Fibroblast of skin of left quadriceps (primary cell): ENCODE measurements around the gene MRM2.

ENCODE experiments used
- DNase-seq, 2 experiments: peaks; one replicate each; pipeline ENCODE4 v3.0.0-alpha.2; 2013; ENCODE audit warnings: low read depth in 2 of 2

The MRM2 gene

DNA sequence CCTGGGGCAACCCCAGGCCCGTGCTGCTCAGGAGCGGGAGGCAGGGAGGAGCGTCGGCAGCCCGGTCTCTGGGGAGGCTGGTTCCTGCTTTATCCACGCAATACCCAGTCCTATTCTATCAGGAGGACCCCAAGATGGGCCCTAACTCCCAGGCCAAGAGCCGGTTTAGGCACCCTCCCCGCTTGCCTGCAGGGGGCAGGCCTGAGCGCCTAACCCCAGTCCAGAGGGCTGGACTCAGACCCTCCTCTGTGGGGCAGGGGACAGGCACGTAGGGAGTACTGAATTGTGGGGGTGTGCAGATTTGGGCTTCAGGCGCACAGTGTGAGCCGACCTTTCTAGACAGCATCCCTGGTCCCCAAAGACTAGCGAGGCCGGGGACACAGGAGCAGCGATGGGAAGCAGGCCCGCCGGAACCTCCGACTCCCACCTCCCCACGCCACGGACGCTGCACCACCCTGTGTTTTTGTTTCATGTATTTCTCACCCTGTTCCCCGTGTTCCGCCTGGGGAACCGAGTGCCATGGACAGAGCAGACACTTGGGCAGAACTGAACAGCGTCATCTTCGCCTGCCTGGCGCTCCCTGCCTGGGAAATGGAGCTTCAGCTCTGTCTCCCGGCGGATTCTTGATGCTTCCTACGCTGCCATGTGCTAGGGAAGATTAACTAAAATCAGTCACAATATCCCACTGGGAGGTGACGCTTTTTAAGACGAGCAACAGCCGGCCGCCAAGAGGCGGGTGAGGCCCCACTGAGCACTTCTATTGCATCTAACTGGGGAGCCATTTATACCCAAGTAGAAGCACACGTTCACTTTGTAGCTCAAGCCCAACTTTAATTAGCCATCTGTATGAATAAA, 5.4 kb upstream of the MRM2 start:
- DNase-seq: no peak

DNA sequence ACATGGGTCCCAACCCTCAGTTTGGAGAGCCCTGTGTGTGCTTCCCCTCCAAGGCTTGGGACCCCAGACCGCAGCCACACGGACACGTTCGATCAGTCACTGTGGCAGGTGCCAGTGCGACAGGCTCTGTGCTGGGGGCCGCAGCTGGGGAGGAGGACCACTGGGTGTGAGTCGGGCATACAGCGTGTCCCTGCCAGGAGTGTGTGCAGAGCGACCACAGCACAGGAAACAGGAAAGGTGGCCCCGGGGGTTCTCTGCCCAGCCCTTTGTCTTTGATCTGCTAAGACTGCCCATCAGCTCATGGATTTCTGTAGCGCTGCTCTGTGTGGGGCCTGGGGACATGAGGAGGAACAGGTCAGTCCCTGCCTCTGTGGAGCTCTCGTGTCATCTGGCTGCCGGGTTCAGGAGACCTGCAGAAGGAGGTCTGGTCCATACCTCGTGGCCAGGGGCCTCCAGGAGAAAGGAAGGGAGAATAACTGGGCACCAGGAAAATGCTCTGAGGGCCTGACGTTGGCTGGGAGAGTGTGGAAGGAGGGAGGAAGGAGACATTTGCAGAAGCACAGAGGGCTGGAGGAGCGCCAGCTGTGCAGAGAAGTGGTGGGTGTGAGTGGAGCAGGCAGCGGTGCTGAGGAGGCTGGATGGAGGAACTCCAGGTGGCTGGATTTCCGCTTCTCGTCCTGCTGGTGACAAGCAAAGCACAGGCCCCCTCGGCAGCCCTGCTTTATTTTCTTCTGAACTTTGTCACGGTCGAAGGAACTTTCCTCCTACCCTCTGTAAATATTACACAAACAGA, 4.1 kb upstream of the MRM2 start:
- DNase-seq: no peak

DNA sequence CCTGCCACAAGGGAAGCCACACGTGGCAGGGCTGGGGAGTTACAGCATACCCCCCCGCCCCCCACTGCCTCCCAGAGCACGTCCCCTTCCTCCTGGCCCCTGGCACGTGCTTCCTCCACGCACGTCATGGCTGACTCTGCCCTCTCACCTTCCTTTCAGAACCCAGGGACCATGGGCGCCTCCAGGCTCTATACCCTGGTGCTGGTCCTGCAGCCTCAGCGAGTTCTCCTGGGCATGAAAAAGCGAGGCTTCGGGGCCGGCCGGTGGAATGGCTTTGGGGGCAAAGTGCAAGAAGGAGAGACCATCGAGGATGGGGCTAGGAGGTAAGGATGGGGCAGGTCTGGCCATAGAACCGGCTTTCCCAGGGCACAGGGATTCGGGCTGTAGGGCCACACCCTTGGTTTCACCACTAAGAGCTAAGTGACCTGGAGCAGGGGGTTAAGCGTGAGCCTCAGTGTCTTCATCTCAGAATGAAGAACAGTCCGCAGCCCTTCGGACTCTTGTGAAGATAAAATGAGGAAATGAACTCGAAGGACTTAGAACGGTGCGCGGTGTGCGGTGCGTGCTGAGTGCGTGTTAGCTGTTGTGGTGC, 2.5 kb upstream of the MRM2 start:
- no peak for DNase-seq

DNA sequence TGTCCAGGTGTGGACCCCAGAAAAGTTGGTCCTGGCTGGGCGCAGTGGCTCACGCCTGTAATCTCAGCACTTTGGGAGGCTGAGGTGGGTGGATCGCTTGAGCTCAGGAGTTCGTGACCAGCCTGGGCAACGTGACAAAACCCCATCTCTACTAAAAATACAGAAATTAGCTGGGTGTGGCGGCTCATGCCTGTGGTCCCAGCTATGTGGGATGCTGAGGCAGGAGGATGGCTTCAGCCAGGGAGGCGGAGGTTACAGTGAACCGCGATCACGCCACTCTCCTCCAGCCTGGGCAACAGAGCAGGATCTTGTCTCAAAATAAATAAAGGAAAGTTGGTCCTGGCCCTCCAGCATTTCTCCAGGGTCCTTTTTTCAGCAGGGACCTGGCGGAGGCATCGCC, 1.5 kb upstream of the MRM2 start:
- no peak for DNase-seq

DNA sequence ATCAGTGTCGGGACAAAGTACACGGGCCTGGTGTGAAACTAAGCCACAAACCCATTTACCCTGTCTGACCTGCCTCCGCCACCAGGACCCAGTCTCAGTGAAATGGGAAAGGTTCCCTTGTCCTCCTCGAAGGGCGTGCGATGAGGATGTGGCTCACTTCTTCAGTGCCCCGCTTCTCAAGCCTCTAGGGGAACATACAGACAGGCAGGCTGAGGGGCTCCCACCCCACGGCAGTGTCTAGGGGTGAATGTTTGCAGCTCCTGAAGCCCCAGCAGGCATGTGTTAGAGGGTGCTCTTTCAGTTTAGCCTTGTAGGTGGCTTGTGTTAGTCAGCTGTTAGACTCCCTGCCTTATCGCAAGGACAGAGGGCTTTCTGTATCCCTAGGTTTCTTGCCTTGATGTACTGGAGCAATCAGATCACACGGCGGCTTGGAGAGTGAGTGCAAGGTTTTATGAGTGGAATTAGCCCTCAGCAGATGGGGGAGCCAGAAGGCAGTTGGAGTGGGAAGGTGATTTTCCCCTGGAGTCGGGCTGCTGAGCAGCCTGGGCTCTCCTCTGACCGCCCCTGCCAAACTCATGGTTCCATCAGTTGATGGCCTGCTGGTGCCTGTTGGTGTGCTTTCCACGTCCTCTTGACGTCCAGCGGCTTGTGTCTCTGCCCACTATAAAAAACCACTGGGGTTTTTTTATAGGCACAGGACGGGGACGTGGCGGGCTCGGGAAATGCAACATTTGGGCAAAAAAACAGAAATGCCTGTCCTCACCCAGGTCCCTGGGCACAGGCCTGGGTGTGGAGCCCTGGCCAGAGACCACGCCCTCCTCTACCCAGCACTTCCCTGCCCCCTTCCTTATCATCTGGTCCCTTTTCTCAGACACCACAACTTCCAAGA, 780 bp upstream of the MRM2 start:
- DNase-seq: no peak

DNA sequence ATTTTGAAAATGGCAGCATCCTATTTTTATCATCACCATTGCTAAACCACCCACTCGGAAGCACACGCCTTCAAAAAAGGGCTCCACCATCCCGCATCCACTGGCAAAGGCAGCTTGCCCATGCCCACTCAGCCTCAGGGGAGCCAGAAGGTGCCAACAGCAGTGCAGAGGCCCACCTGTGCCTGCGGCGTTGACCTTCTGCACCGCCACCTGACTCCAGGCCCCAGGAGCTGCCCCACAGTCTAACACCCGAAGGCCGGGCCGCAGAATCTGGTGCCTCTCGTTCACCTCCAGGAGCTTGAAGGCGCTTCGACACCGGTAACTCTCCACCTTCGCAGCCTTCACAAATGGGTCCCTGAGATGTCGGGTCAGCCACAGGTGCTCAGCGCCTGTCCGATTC, 2.8 kb downstream of the MRM2 start:
- no peak for DNase-seq

DNA sequence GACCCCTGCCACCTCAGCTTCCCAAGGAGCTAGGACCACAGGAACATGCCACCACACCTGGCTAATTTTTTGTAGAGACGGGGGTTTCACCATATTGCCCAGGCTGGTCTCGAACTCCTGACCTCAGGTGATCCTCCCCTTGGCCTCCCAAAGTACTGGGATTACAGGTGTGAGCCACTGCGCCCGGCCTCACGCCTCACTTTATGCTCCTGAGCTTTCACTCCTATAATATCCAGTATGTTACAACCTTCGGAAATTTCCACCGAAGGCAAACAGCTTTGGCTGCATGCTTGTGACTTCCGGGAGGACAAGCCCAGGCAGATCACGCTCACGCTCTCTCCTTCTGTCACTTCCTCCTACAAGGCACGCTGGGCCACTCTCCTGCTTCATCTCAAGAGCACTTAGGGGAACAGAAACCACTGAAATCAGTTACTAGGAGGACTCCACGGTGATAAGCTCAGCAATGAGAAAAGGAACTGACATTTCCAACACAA, 4.8 kb downstream of the MRM2 start:
- no peak for DNase-seq

DNA sequence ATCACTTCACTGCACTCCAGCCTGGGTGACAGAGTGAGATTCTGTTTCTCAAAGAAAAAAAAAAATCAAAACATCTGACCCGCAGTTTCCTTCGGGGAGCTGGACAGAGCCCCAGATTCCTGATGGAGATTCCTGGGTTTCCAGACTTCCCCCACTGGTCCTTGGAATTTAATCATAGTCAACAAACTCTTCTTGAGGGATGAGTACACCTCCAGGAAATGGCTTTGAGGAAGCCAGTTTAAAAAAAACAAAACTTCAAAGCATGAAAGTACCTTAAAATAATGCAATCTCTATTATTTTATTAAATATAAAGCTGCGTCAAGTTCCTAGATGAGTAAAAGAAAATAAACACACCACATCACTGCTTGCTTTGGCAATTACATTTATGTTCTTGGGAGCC, 8.1 kb downstream of the MRM2 start:
- DNase-seq: no peak

DNA sequence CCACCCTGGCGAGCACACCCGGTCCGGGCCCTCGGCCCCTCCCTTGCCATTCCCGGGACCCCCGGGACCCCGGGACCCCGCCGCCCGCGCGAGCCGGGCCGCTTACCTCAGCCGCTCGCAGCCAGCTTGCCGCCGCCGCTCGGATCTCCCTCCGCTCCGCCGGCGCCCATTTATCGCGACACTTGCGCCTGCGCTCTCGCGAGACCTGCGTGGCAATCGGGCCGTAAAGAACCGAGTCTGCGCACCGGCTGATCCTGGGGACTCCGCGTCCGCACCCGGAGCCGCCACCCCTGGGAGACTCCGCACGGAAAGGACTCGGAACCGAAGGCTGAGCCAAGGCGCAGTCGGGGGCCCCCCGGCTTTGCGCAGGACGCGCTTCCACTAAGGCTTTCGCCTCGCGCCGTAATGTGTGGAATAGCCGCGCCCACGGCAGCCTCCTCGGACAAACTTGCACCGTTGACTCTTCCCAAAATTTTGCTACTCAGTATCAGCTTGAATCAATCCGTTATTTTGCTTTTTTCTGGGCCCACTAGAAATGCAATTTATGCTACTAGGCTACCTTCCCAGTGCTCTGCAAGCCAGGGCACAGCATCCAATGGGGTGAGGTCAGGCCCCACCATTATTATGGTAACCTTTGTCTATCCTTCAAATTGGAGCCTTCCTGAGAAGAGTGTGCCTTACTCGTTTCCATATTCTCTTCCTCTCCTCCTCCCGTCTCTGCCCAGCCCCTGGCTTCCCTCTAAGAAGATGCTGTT, 9.1 kb downstream of the MRM2 start, which contains the start of gene MAD1L1:
TSS of gene MAD1L1 (minus strand) at position 180 of the 755 bp plus-strand sequence. CDS start 2,812 bp downstream, outside the sequence.
- DNase-seq: peak; percentile 83 to 86

DNA sequence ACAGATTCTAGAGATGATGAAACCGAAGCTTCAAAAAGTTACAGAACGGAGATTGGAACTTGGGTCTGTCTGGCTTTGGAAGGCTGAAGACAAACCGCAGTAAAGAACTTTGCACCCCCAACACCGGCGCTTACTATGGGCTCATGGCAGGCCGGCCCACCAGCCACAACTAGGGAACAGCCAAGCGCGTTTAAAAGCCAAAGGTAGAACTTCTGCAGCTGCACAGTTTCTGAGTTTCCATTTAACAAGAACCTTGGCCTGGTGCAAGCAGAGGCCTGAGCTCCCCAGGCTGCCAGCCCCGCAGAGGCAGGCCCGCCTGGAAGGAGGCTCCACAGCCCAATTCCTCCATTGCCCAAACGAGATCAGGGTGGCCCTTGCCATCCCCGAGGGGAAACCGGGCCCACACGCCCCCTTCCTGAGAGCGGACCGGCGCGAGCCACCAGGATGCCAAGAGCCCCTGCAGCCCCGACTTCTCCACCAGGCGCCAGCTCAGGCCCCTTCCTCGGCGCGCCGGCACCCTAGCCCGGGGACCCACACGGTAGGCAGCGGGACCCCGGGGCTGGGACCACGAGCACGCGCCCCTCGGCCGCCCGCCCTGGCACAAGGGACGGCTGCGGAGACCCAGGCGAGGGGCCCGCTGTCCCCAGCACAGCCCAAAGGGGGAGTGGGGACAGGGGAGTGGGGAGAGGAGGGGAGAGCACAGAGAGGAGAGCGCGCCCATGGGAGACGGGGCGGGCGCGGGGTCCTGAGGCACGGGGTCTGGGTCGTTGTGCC, 9.8 kb downstream of the MRM2 start:
- DNase-seq: no peak

DNA sequence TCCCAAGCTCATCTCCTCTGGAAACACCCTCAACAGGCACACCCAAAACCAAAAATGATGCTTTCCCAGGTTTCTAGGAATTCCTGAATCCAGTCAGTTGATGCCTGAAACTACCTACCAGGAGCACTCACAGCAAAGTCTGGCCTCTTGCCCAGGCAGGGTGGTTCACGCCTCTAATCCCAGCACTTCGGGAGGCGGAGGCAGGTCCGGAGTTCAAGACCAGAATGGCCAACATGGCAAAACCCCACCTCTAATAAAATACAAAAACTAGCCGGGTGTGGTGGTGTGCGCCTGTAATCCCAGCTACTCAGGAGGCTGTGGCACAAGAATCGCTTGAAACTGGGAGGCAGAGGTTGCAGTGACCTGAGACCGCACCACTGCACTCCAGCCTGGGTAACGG, 11.1 kb downstream of the MRM2 start:
- DNase-seq: no peak

DNA sequence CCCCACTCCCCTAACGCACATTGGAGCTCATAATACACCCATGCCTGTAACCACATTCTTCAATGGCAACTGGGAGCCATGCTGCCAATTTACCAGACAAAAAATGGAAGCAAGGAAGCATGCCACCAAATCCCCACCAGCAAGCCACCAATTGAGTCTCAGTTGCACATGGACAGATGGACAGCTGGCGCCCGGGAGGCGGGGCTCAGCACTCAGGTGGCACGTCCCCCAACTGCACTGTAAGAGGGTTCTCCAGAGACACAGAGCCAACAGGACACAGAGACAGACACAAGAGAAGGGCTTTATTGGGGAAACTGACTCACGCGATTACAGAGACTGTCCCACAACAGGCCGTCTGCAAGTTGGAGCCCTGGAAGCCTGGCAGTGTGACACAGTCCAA, 11.8 kb downstream of the MRM2 start:
- no peak for DNase-seq

DNA sequence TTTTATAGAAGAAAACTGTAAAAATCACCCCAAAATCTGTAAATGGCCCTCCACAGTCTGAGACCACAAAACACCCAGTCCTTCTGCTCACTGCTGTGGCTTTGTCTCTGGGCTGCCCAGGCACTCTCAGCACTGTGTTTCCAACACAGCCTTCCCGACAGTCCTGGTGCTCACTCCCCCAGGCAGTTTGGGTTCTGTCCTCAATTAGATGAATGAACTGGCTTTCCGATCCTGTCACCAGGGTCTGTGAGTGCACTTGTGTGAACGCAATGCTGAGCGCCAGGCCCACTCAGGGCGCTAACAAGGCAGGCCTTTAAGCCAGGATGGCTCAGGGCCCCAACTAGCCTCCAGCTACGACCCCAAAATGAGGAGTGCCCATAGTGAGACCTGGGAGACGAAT, 12.5 kb downstream of the MRM2 start:
- no peak for DNase-seq

DNA sequence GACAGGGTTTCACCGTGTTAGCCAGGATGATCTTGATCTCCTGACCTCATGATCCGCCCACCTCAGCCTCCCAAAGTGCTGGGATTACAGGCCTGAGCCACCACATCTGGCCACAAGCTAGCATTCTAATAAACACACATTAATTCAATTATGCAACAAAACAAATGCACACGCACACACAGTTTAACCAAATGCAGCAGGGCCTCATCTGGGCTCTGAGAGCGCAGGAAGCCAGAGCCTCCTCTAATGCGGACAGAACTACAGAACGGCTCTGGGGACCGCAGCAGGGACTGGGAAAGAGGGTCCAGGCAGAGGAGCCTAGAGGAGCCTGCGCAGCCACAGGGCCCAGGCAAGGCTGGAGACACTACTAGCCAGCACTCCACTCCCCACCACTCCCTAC, 13.1 kb downstream of the MRM2 start:
- DNase-seq: no peak

DNA sequence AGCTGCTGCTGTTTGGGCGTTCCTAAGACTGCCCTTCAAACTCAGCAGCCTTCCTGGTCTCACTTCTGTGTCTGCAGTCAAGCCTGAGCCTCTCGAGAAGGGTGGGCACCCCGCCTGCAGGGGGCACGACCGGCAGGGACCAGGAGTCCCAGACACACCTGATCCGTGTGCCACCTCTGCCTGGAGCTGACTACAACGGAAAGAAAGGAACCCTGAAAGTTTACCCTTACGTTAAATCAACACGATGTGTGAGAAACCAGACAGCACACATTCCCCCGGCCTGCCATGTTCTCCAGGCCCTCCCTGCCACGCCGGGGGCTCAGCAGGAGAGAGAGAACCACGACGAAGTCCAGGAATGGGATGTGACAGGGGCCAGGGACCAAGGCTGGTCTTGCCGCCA, 14.3 kb downstream of the MRM2 start:
- DNase-seq: no peak

DNA sequence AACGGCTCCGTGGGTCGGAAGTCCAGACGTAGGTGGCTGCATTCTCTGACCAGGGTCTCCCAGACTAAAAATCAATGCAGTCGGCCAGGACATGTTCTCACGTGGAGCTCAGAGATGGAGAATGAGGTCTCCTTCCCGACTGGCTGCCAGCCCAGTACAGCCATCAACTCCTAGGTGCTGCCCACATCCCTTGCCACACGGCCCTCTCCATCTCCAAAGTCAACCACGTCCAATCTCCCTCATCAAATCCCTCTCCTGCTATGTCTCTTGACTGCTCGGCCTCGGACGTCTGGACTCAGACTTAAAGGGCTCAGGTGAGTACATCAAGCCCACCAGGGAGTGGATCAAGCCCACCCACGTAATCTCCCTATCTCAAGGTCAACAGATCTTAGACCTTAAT, 16.2 kb downstream of the MRM2 start:
- no peak for DNase-seq

DNA sequence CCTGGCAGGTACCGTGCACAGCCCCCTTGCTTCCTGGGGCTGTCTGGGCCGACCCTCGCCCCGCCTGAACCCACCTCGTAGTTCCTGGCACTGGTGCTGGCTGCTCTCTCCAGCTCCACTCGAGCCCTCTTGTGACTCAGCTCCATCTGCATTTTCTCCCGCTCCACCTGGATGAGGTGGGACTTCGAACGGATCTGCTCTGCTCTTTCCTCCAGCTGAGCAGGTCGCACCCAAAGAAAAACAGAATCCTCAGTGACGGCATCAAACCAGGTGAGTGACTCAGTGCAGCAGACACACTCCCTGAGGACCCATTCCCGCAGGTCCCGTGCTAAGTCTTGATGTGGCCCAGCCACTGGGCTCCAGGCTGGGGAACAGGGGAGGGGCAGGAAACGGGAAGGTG, 16.7 kb downstream of the MRM2 start:
- no peak for DNase-seq

DNA sequence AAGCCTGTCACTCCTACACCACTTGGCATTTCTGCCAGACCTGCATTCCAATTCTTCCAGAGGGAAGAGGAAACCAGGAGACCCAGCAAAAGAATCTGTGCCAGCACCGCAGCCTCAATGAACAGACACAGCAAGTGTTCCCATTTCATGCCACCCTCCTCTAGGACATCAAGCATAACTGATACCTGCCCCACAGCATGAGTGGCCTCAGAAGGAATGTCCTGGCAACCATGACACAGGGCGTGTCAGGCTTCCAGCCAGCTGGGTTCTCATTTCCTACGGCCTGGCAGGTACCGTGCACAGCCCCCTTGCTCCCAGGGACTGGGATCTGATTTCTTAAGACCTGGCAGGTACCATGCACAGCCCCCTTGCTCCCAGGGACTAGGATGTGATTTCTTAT, 17.1 kb downstream of the MRM2 start:
- DNase-seq: no peak

DNA sequence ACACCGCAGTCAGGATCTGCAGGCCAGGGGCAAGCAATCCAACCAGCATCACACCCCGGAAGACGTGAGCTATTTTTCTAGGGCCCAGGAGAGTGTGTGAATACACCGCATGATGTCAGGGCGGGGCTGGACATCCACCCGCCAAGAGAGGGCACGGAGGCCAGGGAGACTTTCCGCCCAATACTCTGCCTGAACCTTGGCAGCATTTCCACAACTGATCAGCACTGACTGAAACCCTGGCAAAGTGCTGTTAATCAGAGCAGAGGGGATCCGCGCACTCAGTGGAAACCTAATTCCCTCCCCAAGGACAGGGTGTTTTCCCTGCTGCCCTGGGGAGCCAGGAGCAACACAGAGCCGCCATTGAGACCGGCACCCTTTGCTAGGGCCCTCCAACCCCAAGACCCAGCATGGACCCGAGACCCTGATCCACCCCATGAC, 17.5 kb downstream of the MRM2 start:
- no peak for DNase-seq

DNA sequence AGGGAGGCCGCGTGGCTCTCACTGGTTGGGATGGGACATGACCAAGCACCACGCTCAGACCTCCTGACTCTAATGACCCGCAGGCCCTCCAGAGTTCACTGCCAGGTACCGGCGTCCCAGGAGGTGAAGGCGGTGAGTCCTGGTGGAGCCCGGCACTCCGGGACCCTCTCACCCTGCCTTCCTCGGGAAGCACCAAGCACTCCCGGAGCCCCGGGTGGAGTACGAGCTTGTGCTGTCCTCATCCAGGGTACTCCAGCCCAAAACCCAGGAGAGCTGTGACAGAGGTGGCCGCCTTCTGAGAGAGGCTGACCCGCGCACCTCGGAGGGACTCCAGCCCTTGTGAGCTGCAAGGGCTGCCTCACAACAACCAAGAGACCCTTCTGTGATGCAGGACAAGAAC, 18.7 kb downstream of the MRM2 start:
- DNase-seq: no peak
